AG04450 (cell line): ENCODE results near the gene HS3ST5. TPM values are rescaled to one million over a fixed set of nuclear protein-coding genes. Genes with fewer than 3 reads are reported as not detected.

Experiments
- CTCF ChIA-PET: fragments of 300-600, 350-600 bp; formaldehyde crosslinking; extraction: SDS; loops from one replicate; lab custom pipeline; 2022; ENCODE audit warnings: antibody characterized with exemption, inconsistent platforms; lab: Charles Lee
- POLR2A ChIA-PET: fragments of 350-600 bp; formaldehyde crosslinking; extraction: SDS; loops from one replicate; lab custom pipeline; 2021; ENCODE audit warnings: antibody characterized with exemption, inconsistent platforms; lab: Yijun Ruan, JAX
- DNase-seq: peaks from one replicate; pipeline ENCODE4 v3.0.0-alpha.2; 2011; ENCODE audit warnings: low read depth, low spot score
- H3K27ac ChIP-seq: one replicate; pipeline ENCODE4 v1.5.1; 2012; ENCODE audit warnings: low read depth, low read length, control low read depth
- H3K27me3 ChIP-seq: one replicate; pipeline ENCODE4 v1.6.0; 2012; ENCODE audit warnings: low read length; ENCODE audit not compliant: control insufficient read depth, insufficient read depth
- H3K4me3 ChIP-seq: 2 replicates; pipeline ENCODE4 v1.5.1; 2011; ENCODE audit warnings: mild to moderate bottlenecking, low read depth, low read length, control low read depth
- H3K9me3 ChIP-seq: 2 replicates; pipeline ENCODE4 v1.5.1; 2012; ENCODE audit warnings: low read length; ENCODE audit not compliant: control insufficient read depth, insufficient read depth
- polyA plus RNA-seq: library from polyadenylated mRNA; depleted of rRNA; stranded (reverse); fragments of >200 nt; gene quantifications from 2 replicates; pipeline ENCODE4 v1.2.3, GENCODE V29; 2011
- TF ChIP-seq, protein P1 (sequence below): IDR thresholded peaks from 2 replicates; pipeline ENCODE4 v1.5.1; 2011; ENCODE audit warnings: low read depth, low read length, control low read depth, inconsistent platforms

Gene HS3ST5
- polyA plus RNA-seq, 1 experiment = not detected

DNA sequence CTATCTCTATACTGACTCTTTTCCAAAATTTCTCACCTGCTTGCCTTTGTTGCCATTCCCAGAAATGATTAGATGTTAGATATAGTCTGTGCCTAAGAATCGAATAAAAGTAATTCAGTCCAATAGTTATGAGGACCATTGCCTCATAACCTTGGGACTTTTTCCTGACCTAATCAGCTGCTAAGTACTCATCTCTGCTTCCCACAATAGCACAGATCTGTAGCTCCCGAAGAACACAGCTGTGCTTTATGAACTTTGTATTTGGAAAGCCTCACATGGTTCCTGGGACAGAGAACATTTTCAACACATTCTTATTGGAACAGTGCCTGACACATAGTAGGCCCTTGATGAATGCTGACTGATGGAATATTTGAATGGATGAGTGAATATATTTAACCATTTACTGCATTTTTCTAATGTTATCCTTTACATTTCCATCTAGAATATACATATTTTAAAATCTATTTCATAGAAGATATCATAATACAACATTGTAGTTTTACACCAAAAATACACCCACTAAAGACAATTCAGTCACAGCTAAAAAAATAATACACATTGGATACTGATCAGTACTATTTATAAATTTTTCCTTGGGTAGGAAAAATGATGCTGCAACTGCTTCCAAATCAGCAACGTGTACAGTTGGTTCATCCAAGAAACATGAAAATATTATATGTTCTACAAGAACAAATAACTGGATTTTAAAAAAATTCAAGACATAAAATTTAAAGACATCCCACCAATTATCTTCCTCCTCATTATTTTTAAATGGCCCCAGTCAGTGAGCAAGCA is 53.9 kb downstream of the HS3ST5 start:
- CTCF ChIA-PET = interaction anchor here (2.5 kb wide), 1 partner anchor 15 kb away, joined by 12 read pairs; no protein-coding TSS in a partner anchor
- DNase-seq = no peak
- H3K9me3 ChIP-seq = no peaks in the 10 kb centered on the region
- no peaks in the 10 kb centered on the region for H3K27me3 ChIP-seq
- no peak overlapping the region for H3K4me3 ChIP-seq
- no peak overlapping the region for H3K27ac ChIP-seq
- POLR2A ChIA-PET = no interaction called here
- TF ChIP-seq, protein P1, sequence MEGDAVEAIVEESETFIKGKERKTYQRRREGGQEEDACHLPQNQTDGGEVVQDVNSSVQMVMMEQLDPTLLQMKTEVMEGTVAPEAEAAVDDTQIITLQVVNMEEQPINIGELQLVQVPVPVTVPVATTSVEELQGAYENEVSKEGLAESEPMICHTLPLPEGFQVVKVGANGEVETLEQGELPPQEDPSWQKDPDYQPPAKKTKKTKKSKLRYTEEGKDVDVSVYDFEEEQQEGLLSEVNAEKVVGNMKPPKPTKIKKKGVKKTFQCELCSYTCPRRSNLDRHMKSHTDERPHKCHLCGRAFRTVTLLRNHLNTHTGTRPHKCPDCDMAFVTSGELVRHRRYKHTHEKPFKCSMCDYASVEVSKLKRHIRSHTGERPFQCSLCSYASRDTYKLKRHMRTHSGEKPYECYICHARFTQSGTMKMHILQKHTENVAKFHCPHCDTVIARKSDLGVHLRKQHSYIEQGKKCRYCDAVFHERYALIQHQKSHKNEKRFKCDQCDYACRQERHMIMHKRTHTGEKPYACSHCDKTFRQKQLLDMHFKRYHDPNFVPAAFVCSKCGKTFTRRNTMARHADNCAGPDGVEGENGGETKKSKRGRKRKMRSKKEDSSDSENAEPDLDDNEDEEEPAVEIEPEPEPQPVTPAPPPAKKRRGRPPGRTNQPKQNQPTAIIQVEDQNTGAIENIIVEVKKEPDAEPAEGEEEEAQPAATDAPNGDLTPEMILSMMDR = no peak

DNA sequence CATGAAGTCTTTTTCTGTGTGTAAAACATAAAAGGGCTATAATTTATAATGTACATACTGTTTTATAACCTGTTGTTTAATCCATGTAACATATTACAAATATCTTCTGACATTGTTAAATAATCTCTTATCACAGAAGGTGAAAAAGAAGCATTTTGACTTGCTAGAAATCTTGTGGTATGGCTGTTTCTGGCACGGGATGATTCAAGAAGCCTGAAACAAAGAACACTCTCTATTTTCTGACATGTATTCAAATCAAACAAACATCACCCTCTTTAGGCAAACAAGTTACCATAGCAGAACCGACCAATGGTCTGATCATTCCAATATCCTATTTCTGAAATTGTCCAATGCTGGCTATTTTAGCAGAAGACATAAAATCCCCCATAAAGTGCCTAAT is 55.4 kb downstream of the HS3ST5 start:
- ChIA-PET POLR2A (no interaction called here), CTCF (no interaction called here)
- Histone ChIP-seq H3K4me3 (no peak overlapping the region), H3K27ac (no peak overlapping the region), H3K27me3 (no peaks in the 10 kb centered on the region), H3K9me3 (no peaks in the 10 kb centered on the region)
- TF ChIP-seq, protein P1 = no peak
- DNase-seq = no peak

DNA sequence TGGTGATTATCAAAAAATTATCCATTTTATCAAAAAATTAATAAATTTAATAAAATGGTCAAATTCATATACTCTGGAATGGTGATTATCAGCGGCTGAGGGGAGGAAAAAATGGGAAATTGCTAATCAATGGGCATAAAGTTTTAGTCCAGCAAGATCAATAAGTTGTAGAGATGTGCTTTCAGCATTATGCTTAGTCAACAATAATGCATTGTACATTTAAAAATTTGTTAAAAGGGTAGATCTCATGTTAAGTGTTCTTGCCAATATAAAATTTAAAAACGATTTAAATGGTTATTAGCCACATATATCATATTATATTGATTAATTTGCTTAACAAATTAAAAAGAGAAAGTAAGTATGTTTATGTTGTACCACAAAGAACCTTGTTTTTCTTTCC is 56.6 kb downstream of the HS3ST5 start:
- Histone ChIP-seq H3K27me3 (no peaks in the 10 kb centered on the region), H3K4me3 (no peak overlapping the region), H3K9me3 (no peaks in the 10 kb centered on the region), H3K27ac (no peak overlapping the region)
- TF ChIP-seq, protein P1 = no peak
- POLR2A ChIA-PET = no interaction called here
- CTCF ChIA-PET = no interaction called here
- DNase-seq = no peak

DNA sequence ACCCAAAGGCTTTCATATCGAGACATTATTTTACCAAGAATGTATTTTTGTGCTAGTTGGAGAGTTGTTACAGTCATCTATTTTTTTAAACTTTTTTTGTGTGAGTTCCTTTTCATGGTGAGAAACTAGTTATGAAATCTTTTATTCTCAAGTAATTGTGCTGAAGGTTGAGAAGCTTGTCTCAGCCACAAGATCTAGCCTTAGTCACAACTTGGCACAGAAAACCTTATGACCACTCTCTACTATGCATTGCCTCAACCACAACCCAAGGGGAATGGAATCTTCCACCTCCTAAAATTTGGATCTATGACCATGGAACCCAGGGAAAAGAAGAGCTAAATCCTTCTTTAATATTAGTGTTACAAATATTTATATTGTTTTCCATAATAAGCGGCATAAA is 58.5 kb downstream of the HS3ST5 start:
- H3K27ac ChIP-seq = no peak overlapping the region
- DNase-seq = no peak

DNA sequence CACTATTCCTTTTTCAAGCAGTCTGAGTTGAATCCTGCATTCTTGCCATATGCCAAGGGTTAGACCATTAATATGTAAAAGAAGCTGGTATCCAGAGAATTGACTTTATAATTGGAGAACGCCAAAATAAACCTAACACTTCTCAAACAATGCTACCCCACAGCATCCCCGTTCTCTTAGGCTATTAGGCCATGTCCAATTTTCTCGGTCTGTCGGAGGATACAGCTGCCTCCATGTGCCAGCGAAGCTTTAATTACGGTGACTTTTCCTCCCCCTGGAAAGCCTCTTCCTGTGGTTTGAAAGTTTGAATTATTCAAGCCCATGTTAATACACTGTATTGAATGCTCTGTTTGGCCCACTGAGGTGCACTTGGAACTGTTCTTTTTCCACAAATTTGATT is 60.5 kb downstream of the HS3ST5 start:
- CTCF ChIA-PET = interaction anchor here (2.2 kb wide), 1 partner anchor 21 kb away, joined by 10 read pairs; no protein-coding TSS in a partner anchor

More for the DNA sequence above, 58.5 kb downstream of the HS3ST5 start:
- Histone ChIP-seq H3K4me3 (no peak overlapping the region), H3K27me3 (no peaks in the 10 kb centered on the region), H3K9me3 (no peaks in the 10 kb centered on the region)
- POLR2A ChIA-PET = no interaction called here
- TF ChIP-seq, protein P1 = no peak
- CTCF ChIA-PET = interaction anchor here (1.0 to 1.7 kb wide), 2 partner anchors 18 to 20 kb away, joined by 4 to 9 read pairs; no protein-coding TSS in a partner anchor

More for the DNA sequence above, 60.5 kb downstream of the HS3ST5 start:
- Histone ChIP-seq H3K27me3 (no peaks in the 10 kb centered on the region), H3K9me3 (no peaks in the 10 kb centered on the region), H3K27ac (no peak overlapping the region), H3K4me3 (no peak overlapping the region)
- POLR2A ChIA-PET = no interaction called here
- no peak for DNase-seq
- TF ChIP-seq, protein P1 = no peak
